Panc1 (cell line): ENCODE measurements around the gene TTLL5.

Experiments
- CTCF ChIP-seq: fragments of 450-650 bp; IDR thresholded peaks from 2 replicates; pipeline ENCODE4 v1.5.1; 2017; ENCODE audit warnings: mild to moderate bottlenecking
- POLR2AphosphoS5 ChIP-seq: IDR thresholded peaks from 2 replicates; pipeline ENCODE4 v1.6.1; 2012; ENCODE audit warnings: mild to moderate bottlenecking, low read depth, low read length, moderate library complexity
- REST ChIP-seq, 2 experiments: IDR thresholded peaks; 2 replicates each; pipeline ENCODE4 v1.6.1; 2011 to 2012; ENCODE audit warnings: low read depth in 2 of 2, control low read depth in 1 of 2, low read length in 1 of 2, mild to moderate bottlenecking in 1 of 2, moderate library complexity in 1 of 2; ENCODE audit not compliant: insufficient read depth in 1 of 2
- SIN3A ChIP-seq: IDR thresholded peaks from 2 replicates; pipeline ENCODE4 v1.6.1; 2012; ENCODE audit warnings: low read depth, mild to moderate bottlenecking, low read length, moderate library complexity, borderline replicate concordance; ENCODE audit not compliant: insufficient read depth
- TCF7L2 ChIP-seq: IDR thresholded peaks from 2 replicates; pipeline ENCODE4 v1.6.1; 2011; ENCODE audit warnings: mild to moderate bottlenecking, low read depth, low read length, inconsistent platforms

GRCh38 chr14:75689012-75689411, 28.0 kb downstream of the TTLL5 start:
- TF ChIP-seq CTCF: no peak
- TF ChIP-seq TCF7L2: no peak
- TF ChIP-seq POLR2AphosphoS5: no peak
- no peak for TF ChIP-seq REST (IDR thresholded peaks at IDR 0.05; ENCODE audit: insufficient read depth in 1 of 2, low read depth in 2 of 2, low read length in 1 of 2)
- TF ChIP-seq SIN3A: no peak
